Epidermal melanocyte (primary cell): Measurements from ENCODE around the gene HSD17B2.
"Not testable (repeated sequence)": the region's sequence is repeated elsewhere in the genome, so short reads cannot be mapped to it uniquely, and the experiment has no call there.

Source experiments
- DNase-seq: peaks from one replicate; pipeline ENCODE4 v3.0.0; 2011; ENCODE audit warnings: low spot score; ENCODE audit not compliant: insufficient read length

HSD17B2 gene, protein sequence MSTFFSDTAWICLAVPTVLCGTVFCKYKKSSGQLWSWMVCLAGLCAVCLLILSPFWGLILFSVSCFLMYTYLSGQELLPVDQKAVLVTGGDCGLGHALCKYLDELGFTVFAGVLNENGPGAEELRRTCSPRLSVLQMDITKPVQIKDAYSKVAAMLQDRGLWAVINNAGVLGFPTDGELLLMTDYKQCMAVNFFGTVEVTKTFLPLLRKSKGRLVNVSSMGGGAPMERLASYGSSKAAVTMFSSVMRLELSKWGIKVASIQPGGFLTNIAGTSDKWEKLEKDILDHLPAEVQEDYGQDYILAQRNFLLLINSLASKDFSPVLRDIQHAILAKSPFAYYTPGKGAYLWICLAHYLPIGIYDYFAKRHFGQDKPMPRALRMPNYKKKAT

GRCh38 chr16:82034981-82035612 lies at the start of gene HSD17B2:
HSD17B2 (plus strand) TSS chr16:82035253; CDS start chr16:82035425, 172 bp downstream.
- DNase-seq = no peak

- DNase-seq = no peak
Observed at GRCh38 chr16:81987121-81987520, 47.9 kb upstream of the HSD17B2 start.

GRCh38 chr16:81987706-81988105 lies 47.3 kb upstream of the HSD17B2 start:
- DNase-seq = no peak

DNA sequence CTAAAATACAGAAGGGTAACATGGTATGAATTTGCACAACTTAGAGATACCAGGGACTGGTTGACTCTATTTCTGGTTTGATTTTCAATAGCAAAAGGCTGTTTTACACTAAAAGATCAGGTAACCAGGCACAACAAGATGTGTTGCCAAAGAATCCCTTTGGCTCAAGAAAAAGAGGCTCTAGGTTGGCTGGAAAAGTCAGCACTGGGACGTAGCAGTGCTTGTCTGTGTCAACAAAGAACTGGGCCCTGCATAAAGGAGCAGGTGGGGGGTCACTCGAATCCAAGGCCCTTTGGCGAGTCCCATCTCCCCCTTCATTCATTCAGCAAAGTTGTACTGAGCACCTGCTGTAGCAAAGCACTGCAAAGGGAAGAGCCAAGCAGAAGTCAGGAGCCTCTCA lies 42.2 kb upstream of the HSD17B2 start:
- DNase-seq = no peak

DNA sequence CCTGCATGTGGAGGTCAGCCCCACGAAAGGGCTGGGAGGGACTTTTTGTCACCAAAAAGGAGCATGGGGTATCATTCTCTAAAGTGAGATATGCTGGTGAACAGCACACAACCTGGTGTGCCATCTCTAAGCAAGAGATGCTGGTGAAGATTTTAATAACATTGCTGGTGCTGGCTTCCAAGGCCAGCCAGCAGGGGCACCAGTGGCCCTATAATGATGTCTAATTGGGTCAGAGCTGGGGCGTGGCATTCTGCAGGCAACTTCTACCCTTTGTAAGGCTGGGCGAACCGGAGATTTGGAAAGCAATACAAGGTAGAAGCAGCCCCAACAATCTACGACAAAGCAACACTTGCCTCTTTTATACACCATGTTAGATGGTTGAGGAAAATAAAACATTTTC lies 40.6 kb upstream of the HSD17B2 start:
- no peak for DNase-seq

GRCh38 chr16:81995651-81996050 lies 39.4 kb upstream of the HSD17B2 start:
- no peak for DNase-seq

GRCh38 chr16:81996664-81997509 lies 38.2 kb upstream of the HSD17B2 start:
- no peak for DNase-seq

- no peak for DNase-seq
Observed at GRCh38 chr16:81997738-81998137, 37.3 kb upstream of the HSD17B2 start.

DNA sequence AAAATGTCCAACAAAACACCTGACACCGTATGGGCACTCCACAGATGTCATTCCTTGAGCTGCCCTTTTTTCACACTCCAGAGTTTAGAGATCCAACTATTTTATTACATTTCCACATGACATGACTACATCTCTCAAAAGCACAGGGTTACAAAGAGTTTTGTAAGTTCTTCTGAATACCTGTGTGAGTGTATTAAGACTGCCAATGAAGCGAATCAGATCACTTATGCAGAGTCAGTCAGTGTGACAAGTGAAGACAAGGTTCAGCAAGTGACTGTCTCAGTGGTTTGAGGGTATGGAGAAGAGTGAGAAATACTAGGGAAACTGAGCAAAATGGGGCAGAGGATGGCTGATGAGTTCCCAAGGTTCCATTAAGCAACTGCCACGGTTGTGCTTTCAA lies 32.2 kb upstream of the HSD17B2 start:
- DNase-seq = no peak

GRCh38 chr16:82004601-82005000 lies 30.5 kb upstream of the HSD17B2 start:
- no peak for DNase-seq

- DNase-seq = no peak
Observed at GRCh38 chr16:82005027-82005830, 29.8 kb upstream of the HSD17B2 start.

DNA sequence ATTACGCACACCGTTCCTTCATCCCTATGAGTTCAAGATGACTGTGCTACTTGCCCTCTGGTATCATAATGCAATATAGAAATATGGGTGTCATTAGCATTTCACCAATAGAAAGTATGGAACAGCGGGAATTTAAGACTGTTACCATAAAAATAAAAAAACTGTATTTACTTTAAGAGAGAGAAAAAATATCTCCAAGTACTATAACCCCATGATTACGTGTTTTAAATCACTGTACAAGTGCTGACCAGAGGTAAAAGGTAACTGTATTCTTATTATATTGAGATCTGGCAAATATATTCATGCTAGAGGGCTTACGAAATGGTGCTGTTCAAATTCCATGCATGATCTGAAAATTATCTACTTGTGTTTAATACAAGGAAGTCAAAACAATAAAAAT lies 29.0 kb upstream of the HSD17B2 start:
- DNase-seq = no peak

GRCh38 chr16:82007189-82007588 lies 27.9 kb upstream of the HSD17B2 start:
- DNase-seq = no peak

DNA sequence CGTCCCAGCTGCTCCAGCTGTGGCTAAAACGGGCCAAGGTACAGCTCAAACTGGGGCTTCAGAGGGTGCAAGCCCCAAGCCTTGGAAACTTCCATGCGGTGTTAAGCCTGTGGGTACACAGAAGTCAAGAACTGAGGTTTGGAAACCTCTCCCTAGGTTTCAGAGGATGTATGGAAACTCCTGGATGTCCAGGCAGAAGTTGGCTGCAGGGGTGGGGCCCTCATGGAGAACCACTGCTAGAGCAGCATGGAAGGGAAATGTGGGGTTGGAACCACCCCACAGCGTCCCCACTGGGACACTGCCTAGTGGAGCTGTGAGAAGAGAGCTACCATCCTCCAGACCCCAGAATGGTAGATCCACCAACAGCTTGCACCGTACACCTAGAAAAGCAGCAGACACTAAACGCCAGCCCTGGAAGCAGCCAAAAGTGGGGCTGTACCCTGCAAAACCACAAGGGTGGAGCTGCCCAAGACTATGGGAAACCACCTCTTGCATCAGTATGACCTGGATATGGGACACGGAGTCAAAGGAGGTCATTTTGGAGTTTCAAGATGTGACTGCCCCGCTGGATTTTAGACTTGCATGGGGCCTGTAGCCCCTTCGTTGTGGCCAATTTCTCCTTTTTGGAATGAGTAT lies 26.0 kb upstream of the HSD17B2 start:
- no peak for DNase-seq

GRCh38 chr16:82009789-82010188 lies 25.3 kb upstream of the HSD17B2 start:
- DNase-seq = not testable (repeated sequence)

DNA sequence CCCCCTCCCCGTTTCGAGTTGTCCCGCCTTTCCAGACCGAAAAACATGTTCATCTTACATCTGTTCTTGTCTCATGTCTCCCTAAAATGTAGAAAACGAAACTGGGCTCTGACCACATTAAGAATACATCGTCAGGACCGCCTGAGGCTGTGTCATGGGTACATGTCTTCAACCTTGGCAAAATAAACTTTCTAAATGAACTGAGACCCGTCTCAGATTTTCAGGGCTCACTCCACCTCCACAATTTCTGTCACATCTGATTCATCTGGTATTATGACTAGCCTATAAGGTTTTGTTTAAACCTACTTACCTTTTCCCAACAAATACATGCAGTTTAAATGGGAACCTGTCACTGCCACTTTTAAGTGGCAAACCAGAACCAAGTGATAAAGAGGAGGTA lies 24.4 kb upstream of the HSD17B2 start:
- DNase-seq = no peak

DNA sequence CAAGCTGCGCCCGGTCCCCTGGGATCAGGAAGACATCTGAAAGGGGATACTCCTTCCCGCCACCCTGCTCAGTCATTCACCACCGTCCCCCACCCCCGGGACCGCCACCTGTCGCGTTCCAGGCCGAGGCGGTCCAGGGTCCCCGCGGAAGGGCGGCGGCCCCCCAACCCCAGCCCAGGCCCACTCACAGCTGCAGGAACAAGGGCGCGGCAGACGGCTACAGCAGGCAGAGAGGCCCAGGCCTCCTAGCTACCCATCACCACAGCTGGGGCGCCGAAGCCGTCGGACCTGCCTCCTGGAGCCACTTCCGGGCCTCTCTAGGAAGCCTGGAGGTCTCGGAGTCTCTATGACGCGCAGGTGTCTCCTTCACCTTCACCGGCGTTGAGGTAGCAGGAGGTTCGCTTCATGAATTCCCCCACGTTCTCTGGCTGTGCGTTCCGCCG lies 23.8 kb upstream of the HSD17B2 start, which contains the start of gene SDR42E1:
Gene SDR42E1, minus strand, starts transcription at position 272 of the 443 bp plus-strand sequence. CDS start 10,612 bp downstream, outside the sequence.
- DNase-seq = no peak

DNA sequence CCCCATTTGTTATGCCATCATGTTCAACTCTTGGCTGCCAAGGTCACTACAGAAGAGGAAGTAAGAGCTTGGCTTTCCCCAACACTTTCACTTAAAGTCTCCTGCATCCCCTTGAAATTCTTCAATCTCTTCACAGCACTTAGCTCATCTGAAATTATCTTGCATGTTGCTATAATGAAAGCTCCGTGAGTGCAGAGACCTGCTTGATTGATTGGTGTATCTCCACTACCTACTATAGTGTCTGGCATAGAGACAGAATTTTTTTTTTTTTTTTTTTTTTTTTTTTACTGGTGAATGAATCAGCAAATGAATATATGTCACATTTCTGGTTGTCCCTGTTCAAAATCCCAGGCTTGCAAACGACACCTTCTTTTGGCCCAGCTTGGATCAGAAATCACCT lies 21.9 kb upstream of the HSD17B2 start:
- DNase-seq = no peak

- no peak for DNase-seq
Observed at GRCh38 chr16:82016263-82016662, 18.8 kb upstream of the HSD17B2 start.

DNA sequence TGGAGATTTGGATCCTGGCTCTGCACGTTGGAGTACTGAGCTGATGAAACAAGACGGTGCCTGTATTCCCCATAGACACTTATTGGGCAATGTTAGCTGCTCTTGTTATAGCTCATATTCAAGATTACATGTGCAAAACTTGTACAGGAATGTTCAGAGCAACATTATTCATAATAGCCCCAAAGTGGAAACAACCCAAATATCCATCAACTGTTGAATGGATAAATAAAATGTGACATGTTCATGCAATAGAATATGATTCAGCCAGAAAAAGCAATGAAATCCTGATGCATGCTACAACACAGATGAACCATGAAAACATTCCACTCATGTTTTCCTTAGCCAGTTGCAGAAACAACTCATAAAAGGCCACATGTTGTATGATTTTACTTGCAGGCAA lies 18.1 kb upstream of the HSD17B2 start:
- DNase-seq = no peak
